Measurements from ENCODE around the gene HOXC10.

GRCh38 chr12:53999559-54000115, 14.7 kb downstream of the HOXC10 start:
- no peak for TF ChIP-seq CTCF (IDR thresholded peaks at IDR 0.05)
- no peak for TF ChIP-seq POLR2A (IDR thresholded peaks at IDR 0.05)
- TF ChIP-seq POLR2AphosphoS5 (IDR thresholded peaks at IDR 0.05), result no peak
- no peak for TF ChIP-seq EP300 (IDR thresholded peaks at IDR 0.05)
